SU-DHL-6 (cell line): ENCODE data around the gene TSC22D4.
A peak's percentile ranks its signal among the peaks of the same experiment; 100 is the strongest.

Experiments
- H2AFZ ChIP-seq: fragments of 200-600 bp; sonication (generic); 2 replicates; pipeline ENCODE4 v1.6.1; 2014; ENCODE audit warnings: low read depth, mild to moderate bottlenecking, moderate library complexity, mixed read lengths, antibody characterized with exemption, low read length; ENCODE audit not compliant: severe bottlenecking
- H3F3A ChIP-seq: fragments of 200-600 bp; shearing (Covaris generic); 2 replicates; pipeline ENCODE4 v1.6.0; 2016; ENCODE audit warnings: antibody characterized with exemption, mild to moderate bottlenecking; ENCODE audit not compliant: insufficient read depth
- H3K27ac ChIP-seq: fragments of 200-600 bp; sonication (generic); 2 replicates; pipeline ENCODE4 v1.5.1; 2016; ENCODE audit warnings: low read depth, mild to moderate bottlenecking, low read length, moderate library complexity, mixed read lengths
- H3K27me3 ChIP-seq: fragments of 200-600 bp; sonication (generic), shearing (Covaris generic); 2 replicates; pipeline ENCODE4 v1.6.0; 2014; ENCODE audit warnings: mild to moderate bottlenecking, low read length
- H3K36me3 ChIP-seq: fragments of 200-600 bp; sonication (generic); 2 replicates; pipeline ENCODE4 v1.6.1; 2014; ENCODE audit warnings: mild to moderate bottlenecking, low read length, mixed read lengths
- H3K4me2 ChIP-seq: fragments of 300-600, 200-600 bp; shearing (Covaris generic), sonication (generic); 2 replicates; pipeline ENCODE4 v1.6.0; 2014; ENCODE audit warnings: low read length, low read depth, mild to moderate bottlenecking; ENCODE audit not compliant: poor library complexity, severe bottlenecking
- H3K4me3 ChIP-seq: fragments of 200-600 bp; sonication (generic); 2 replicates; pipeline ENCODE4 v1.5.1; 2014; ENCODE audit warnings: antibody characterized with exemption, low read length, mild to moderate bottlenecking, mixed read lengths; ENCODE audit not compliant: insufficient read depth, poor library complexity, severe bottlenecking
- H3K79me2 ChIP-seq: fragments of 200-600 bp; sonication (generic); 2 replicates; pipeline ENCODE4 v1.6.1; 2014; ENCODE audit warnings: mild to moderate bottlenecking, low read length, moderate library complexity; ENCODE audit not compliant: insufficient read depth
- H3K9ac ChIP-seq: fragments of 200-600 bp; sonication (generic); 2 replicates; pipeline ENCODE4 v1.7.0; 2014; ENCODE audit warnings: mild to moderate bottlenecking, low read length
- H3K9me2 ChIP-seq: fragments of 200-600 bp; sonication (generic); replicated peaks from 2 replicates; pipeline ENCODE4 v1.6.1; 2014; ENCODE audit warnings: low read length; ENCODE audit not compliant: insufficient read depth
- H3K9me3 ChIP-seq: fragments of 200-600 bp; sonication (generic); 2 replicates; pipeline ENCODE4 v1.6.1; 2014; ENCODE audit warnings: low read length, mixed read lengths; ENCODE audit not compliant: insufficient read depth
- H4K20me1 ChIP-seq: fragments of 200-600 bp; sonication (generic); 2 replicates; pipeline ENCODE4 v1.6.1; 2014; ENCODE audit warnings: low read depth, mild to moderate bottlenecking, antibody characterized with exemption, low read length, moderate library complexity, mixed read lengths
- EZH2phosphoT487 ChIP-seq: fragments of 200-600 bp; sonication (generic), shearing (Covaris generic); conservative IDR thresholded peaks from 2 replicates; pipeline ENCODE4 v1.6.1; 2018; ENCODE audit warnings: mild to moderate bottlenecking, antibody characterized with exemption, low read length, moderate library complexity, mixed read lengths
- TF ChIP-seq, protein P1 (sequence below): fragments of 200-600 bp; sonication (generic); IDR thresholded peaks from one replicate; pipeline ENCODE4 v1.5.1; 2017; ENCODE audit warnings: antibody characterized with exemption, mild to moderate bottlenecking, low read length, moderate library complexity; ENCODE audit not compliant: insufficient read depth, poor library complexity, severe bottlenecking

TSC22D4 gene

DNA sequence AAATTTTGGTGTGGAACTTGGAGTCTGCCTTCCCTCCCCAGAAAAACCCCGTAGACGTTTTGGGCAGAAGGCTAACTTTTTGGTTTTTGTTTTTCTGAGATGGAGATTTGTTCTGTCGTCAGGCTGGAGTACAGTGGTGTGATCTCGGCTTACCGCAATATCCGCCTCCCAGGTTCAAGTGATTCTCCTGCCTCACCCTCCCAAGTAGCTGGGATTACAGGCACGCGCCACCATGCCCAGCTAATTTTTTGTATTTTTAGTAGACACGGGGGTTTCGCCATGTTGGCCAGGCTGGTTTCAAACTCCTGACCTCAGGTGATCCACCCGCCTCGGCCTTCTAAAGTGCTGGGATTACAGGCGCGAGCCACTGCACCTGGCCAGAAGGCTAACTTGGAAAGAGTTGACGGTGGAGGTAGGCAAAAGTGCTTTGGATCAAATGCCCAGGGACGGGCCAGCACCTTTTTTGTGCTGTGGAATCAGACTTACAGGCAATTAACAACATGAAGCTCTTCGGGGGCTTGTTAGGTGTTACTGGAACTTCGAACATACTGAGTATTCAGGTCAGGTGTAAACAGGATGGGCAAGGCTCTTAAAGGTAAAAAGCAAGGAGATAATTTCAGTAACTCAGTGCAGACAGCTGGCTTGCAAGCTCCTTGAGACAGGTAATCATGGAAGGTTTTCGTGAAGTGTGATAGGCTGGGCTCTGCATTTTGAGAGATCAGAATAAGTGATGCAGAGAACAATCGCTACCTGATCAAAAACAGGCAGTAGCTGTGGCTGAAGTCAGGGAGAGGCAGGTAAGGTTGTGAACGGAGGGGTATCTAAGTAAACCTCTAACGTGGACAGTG lies 44.5 kb downstream of the TSC22D4 start:
- Histone ChIP-seq H3K4me2 (peak overlapping the region; percentile 90), H3K9me3 (no peaks in the 10 kb centered on the region), H3F3A (peaks cover 72% of the 10 kb centered on the region), H3K9me2 (no peaks in the 10 kb centered on the region), H3K36me3 (no peaks in the 10 kb centered on the region), H4K20me1 (no peaks in the 10 kb centered on the region), H3K4me3 (peak overlapping the region; percentile 95), H3K9ac (peak overlapping the region; percentile 96), H3K27ac (peak overlapping the region; percentile 89), H3K79me2 (peaks cover 41% of the 10 kb centered on the region), H2AFZ (no peak overlapping the region), H3K27me3 (no peaks in the 10 kb centered on the region)
- TF ChIP-seq, protein P1, sequence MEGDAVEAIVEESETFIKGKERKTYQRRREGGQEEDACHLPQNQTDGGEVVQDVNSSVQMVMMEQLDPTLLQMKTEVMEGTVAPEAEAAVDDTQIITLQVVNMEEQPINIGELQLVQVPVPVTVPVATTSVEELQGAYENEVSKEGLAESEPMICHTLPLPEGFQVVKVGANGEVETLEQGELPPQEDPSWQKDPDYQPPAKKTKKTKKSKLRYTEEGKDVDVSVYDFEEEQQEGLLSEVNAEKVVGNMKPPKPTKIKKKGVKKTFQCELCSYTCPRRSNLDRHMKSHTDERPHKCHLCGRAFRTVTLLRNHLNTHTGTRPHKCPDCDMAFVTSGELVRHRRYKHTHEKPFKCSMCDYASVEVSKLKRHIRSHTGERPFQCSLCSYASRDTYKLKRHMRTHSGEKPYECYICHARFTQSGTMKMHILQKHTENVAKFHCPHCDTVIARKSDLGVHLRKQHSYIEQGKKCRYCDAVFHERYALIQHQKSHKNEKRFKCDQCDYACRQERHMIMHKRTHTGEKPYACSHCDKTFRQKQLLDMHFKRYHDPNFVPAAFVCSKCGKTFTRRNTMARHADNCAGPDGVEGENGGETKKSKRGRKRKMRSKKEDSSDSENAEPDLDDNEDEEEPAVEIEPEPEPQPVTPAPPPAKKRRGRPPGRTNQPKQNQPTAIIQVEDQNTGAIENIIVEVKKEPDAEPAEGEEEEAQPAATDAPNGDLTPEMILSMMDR = no peak
- TF ChIP-seq EZH2phosphoT487 = no peak

- peak overlapping the region; percentile 96 for H3K9ac ChIP-seq
- H3F3A ChIP-seq = peaks cover 72% of the 10 kb centered on the region
- H3K79me2 ChIP-seq = peaks cover 41% of the 10 kb centered on the region
- H3K36me3 ChIP-seq = no peaks in the 10 kb centered on the region
- peak overlapping the region; percentile 90 for H3K4me2 ChIP-seq
- TF ChIP-seq EZH2phosphoT487 = no peak
- TF ChIP-seq, protein P1 = no peak
- H3K27me3 ChIP-seq = no peaks in the 10 kb centered on the region
- no peak overlapping the region for H2AFZ ChIP-seq
- H3K9me2 ChIP-seq = no peaks in the 10 kb centered on the region
- H4K20me1 ChIP-seq = no peaks in the 10 kb centered on the region
- no peaks in the 10 kb centered on the region for H3K9me3 ChIP-seq
- peak overlapping the region; percentile 89 for H3K27ac ChIP-seq
- H3K4me3 ChIP-seq = no peak overlapping the region
Measured at GRCh38 chr7:100433592-100434296, 45.3 kb downstream of the TSC22D4 start.

DNA sequence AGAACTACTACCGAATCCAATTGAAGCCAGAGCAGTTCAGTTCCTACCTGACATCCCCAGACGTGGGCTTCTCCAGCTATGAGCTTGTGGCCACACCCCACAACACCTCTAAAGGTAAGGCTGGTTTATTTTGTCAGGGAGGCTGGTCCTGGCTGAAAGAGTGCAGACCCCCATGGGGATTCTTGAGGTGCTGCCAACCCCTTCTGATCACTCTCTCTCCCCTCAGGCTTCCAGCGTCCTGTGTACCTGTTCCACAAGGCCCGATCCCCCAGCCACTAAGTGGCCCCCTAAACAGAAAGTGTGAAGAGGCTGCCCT lies 45.8 kb downstream of the TSC22D4 start:
- peaks cover 70% of the 10 kb centered on the region for H3F3A ChIP-seq
- H3K27me3 ChIP-seq = no peaks in the 10 kb centered on the region
- no peak overlapping the region for H3K4me3 ChIP-seq
- peak overlapping the region; percentile 96; the same call in 1 of the 2 replicates for H3K9ac ChIP-seq
- peaks cover 41% of the 10 kb centered on the region for H3K79me2 ChIP-seq
- no peak for TF ChIP-seq EZH2phosphoT487
- TF ChIP-seq, protein P1 = no peak
- H3K9me2 ChIP-seq = no peaks in the 10 kb centered on the region
- peak overlapping the region; percentile 89 for H3K27ac ChIP-seq
- no peaks in the 10 kb centered on the region for H3K9me3 ChIP-seq
- no peak overlapping the region for H2AFZ ChIP-seq
- H3K4me2 ChIP-seq = no peak overlapping the region
- H4K20me1 ChIP-seq = no peaks in the 10 kb centered on the region
- no peaks in the 10 kb centered on the region for H3K36me3 ChIP-seq
